Parathyroid adenoma (tissue), 2 donors: ENCODE measurements around the gene MCL1.
"Not testable (repeated sequence)": the region's sequence is repeated elsewhere in the genome, so short reads cannot be mapped to it uniquely, and the experiment has no call there.

Source experiments
- H2AFZ ChIP-seq: fragments of 300-600 bp; sonication (generic); one replicate; pipeline ENCODE4 v1.7.0; 2017; ENCODE audit warnings: antibody characterized with exemption, mild to moderate bottlenecking
- H3K27ac ChIP-seq: fragments of 300-600 bp; sonication (generic); one replicate; pipeline ENCODE4 v1.7.0; 2017
- H3K27me3 ChIP-seq: fragments of 300-600 bp; sonication (generic); one replicate; pipeline ENCODE4 v1.7.0; 2017; ENCODE audit warnings: low read length; ENCODE audit not compliant: control insufficient read depth, insufficient read depth
- H3K36me3 ChIP-seq: fragments of 300-600 bp; sonication (generic); one replicate; pipeline ENCODE4 v1.7.0; 2017; ENCODE audit warnings: low read length; ENCODE audit not compliant: control insufficient read depth, insufficient read depth
- H3K4me1 ChIP-seq: fragments of 300-600 bp; sonication (generic); one replicate; pipeline ENCODE4 v1.7.0; 2017; ENCODE audit warnings: control low read depth
- H3K4me2 ChIP-seq: fragments of 300-600 bp; sonication (generic); one replicate; pipeline ENCODE4 v1.7.0; 2017; ENCODE audit warnings: low read length
- H3K4me3 ChIP-seq: fragments of 300-600 bp; sonication (generic); one replicate; pipeline ENCODE4 v1.7.0; 2017; ENCODE audit warnings: low read depth, low read length
- H3K79me2 ChIP-seq: fragments of 300-600 bp; sonication (generic); one replicate; pipeline ENCODE4 v1.7.0; 2017; ENCODE audit warnings: control low read depth
- H3K9ac ChIP-seq: fragments of 300-600 bp; sonication (generic); one replicate; pipeline ENCODE4 v1.7.0; 2017; ENCODE audit warnings: mild to moderate bottlenecking
- H3K9me3 ChIP-seq: fragments of 300-600 bp; sonication (generic); one replicate; pipeline ENCODE4 v1.7.0; 2017; ENCODE audit warnings: low read length; ENCODE audit not compliant: control insufficient read depth
- TF ChIP-seq, protein P1 (sequence below): fragments of 300-600 bp; sonication (generic); IDR thresholded peaks from one replicate; pipeline ENCODE4 v1.7.0; 2017; ENCODE audit warnings: antibody characterized with exemption, mild to moderate bottlenecking
- donor health status: primary hyperparathyroidism.

The MCL1 gene

DNA sequence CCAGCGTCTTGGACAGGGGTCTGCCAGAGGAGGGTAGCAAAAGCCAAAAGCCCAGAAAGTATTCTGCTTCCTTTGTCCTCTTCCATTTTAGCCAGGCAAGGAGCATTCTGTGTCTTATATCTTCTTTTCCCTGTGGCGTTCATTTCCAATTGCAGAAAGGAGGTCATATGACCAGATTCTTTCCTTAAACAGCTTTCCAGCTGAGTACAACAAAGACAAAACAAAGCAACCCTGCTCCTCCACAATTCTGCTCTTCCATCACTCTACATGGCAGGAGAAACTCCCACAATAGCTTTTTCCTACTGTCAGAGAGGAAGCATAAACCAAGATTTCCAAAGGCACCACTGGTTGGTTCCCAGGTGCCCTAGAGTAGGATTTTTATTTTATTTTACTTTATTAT is 30.3 kb upstream of the MCL1 start:
- H3K27ac ChIP-seq = no peak overlapping the region

DNA sequence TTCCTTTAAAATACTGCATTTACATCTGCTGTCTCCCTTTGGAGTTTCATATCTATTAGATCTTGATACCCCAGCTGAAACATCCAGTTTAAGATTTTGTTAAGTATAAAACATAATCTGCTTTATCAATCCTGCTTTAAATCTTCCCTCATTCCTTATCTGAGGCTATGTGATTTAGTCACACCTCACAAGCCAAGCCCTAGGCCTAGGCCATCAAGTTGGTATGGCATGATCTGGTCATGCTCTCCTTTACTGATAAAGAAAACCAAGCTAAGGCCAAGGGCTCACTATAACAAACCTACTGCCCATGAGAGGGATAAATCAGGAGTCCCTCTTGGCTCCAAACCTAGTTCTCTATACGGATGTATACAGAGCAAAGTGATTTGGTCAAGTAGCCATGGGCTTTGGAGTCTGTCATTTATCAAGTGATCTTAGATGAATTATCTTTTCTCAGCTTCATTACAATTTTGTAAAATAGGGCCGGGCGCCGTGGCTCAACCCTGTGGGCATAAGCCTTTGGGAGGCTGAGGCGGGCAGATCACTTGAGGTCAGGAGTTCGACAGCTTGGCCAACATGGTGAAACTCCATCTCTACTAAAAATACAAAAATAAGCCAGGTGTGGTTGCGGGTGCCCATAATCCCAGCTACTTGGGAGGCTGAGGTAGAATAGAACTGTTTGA is 27.2 kb upstream of the MCL1 start:
- H3K27me3 ChIP-seq = no peaks in the 10 kb centered on the region
- no peaks in the 10 kb centered on the region for H3K9me3 ChIP-seq
- H3K4me3 ChIP-seq = no peak overlapping the region
- TF ChIP-seq, protein P1, sequence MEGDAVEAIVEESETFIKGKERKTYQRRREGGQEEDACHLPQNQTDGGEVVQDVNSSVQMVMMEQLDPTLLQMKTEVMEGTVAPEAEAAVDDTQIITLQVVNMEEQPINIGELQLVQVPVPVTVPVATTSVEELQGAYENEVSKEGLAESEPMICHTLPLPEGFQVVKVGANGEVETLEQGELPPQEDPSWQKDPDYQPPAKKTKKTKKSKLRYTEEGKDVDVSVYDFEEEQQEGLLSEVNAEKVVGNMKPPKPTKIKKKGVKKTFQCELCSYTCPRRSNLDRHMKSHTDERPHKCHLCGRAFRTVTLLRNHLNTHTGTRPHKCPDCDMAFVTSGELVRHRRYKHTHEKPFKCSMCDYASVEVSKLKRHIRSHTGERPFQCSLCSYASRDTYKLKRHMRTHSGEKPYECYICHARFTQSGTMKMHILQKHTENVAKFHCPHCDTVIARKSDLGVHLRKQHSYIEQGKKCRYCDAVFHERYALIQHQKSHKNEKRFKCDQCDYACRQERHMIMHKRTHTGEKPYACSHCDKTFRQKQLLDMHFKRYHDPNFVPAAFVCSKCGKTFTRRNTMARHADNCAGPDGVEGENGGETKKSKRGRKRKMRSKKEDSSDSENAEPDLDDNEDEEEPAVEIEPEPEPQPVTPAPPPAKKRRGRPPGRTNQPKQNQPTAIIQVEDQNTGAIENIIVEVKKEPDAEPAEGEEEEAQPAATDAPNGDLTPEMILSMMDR = no peak
- H3K9ac ChIP-seq = no peak overlapping the region
- H3K27ac ChIP-seq = no peak overlapping the region
- H3K4me1 ChIP-seq = no peaks in the 10 kb centered on the region
- no peaks in the 10 kb centered on the region for H3K36me3 ChIP-seq
- H3K4me2 ChIP-seq = no peak overlapping the region
- no peak overlapping the region for H2AFZ ChIP-seq
- H3K79me2 ChIP-seq = no peaks in the 10 kb centered on the region

More for the DNA sequence above, 30.3 kb upstream of the MCL1 start:
- peak overlapping the region; percentile 27 for H3K4me2 ChIP-seq
- H3K9me3 ChIP-seq = no peaks in the 10 kb centered on the region
- H3K79me2 ChIP-seq = no peaks in the 10 kb centered on the region
- no peaks in the 10 kb centered on the region for H3K4me1 ChIP-seq
- no peak overlapping the region for H2AFZ ChIP-seq
- no peaks in the 10 kb centered on the region for H3K36me3 ChIP-seq
- no peak overlapping the region for H3K9ac ChIP-seq
- no peaks in the 10 kb centered on the region for H3K27me3 ChIP-seq
- no peak overlapping the region for H3K4me3 ChIP-seq
- TF ChIP-seq, protein P1 = no peak

DNA sequence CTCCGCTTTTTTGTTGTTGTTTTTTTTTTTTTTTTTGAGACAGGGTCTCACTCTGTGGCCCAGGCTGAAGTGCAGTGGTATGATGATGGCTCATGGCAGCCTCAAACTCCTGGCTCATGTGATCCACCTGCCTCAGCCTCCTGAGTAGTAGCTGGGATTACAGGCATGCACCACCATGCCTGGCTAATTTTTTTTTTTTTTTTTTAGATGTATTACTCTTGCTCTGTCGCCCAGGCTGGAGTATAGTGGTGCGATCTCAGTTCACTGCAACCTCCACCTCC is 26.0 kb upstream of the MCL1 start:
- not testable (repeated sequence) for H3K4me1 ChIP-seq, H3K79me2 ChIP-seq, H2AFZ ChIP-seq, H3K27ac ChIP-seq, H3K27me3 ChIP-seq, H3K36me3 ChIP-seq, H3K4me3 ChIP-seq, H3K9me3 ChIP-seq, H3K4me2 ChIP-seq, H3K9ac ChIP-seq

DNA sequence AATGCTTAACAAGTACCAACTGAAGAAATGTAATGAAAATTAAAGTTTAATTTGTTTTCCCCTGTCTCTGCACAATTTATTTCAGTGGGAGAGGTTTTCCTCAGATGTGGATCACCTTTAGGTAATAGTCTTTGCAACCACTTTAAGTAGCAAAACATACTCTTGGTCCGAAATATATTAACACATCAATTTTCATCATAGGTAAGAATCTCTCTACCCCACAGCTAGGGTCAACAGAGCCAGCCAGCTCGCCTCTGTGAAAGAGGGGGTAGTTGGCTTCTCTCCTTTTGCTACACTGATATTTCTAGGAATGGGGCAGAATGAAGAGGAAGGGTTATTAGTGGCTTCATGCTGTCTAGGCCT is 24.8 kb upstream of the MCL1 start:
- Histone ChIP-seq H2AFZ (no peak overlapping the region), H3K27ac (peak overlapping the region; percentile 29), H3K4me3 (no peak overlapping the region), H3K4me2 (no peak overlapping the region), H3K4me1 (no peaks in the 10 kb centered on the region), H3K79me2 (no peaks in the 10 kb centered on the region), H3K36me3 (no peaks in the 10 kb centered on the region), H3K9me3 (no peaks in the 10 kb centered on the region), H3K9ac (no peak overlapping the region), H3K27me3 (no peaks in the 10 kb centered on the region)
- TF ChIP-seq, protein P1 = no peak

DNA sequence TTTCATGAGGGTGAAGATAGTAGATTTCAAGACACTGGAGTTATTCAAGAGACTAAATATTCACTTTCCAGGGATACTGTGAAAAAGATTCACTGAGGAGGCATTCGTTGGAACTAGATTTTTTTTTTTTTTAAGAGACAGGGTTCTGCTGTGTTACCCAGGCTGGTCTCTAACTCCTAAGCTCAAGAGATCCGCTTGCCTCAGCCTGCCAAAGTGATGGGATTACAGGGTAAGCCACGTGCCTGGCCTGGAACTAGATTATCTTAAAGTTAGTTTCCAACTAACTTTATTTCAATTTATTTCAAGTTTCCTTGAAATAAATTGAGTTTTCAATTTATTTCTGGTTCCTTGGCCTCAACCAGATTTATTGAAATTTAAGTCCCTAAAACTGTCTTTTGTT is 24.3 kb upstream of the MCL1 start:
- no peaks in the 10 kb centered on the region for H3K4me1 ChIP-seq
- TF ChIP-seq, protein P1 = no peak
- no peaks in the 10 kb centered on the region for H3K9me3 ChIP-seq
- no peak overlapping the region for H3K4me3 ChIP-seq
- H3K27me3 ChIP-seq = no peaks in the 10 kb centered on the region
- H3K36me3 ChIP-seq = no peaks in the 10 kb centered on the region
- H3K9ac ChIP-seq = no peak overlapping the region
- H3K4me2 ChIP-seq = no peak overlapping the region
- H3K27ac ChIP-seq = no peak overlapping the region
- H3K79me2 ChIP-seq = no peaks in the 10 kb centered on the region
- no peak overlapping the region for H2AFZ ChIP-seq

DNA sequence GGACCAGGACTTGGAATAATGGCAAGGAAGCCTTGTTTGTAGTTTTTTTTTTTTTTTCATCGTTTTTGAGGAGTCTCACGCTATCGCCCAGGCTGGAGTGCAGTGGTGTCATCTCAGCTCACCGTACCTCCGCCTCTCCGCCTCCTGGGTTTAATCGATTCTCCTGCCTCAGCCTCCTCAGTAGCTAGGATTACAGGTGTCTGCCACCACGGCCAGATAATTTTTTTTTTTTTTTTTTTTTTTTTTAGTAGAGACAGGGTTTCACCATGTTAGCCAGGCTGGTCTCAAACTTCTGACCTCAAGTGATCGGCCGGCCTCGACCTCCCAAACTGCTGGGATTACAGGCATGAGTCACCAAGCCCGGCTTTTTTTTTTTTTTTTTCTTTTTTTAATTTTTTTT is 23.0 kb upstream of the MCL1 start:
- not testable (repeated sequence) for H3K36me3 ChIP-seq, H3K4me3 ChIP-seq, H3K9me3 ChIP-seq, H3K27ac ChIP-seq, H3K4me2 ChIP-seq, H3K27me3 ChIP-seq, H3K9ac ChIP-seq, H2AFZ ChIP-seq, H3K4me1 ChIP-seq, H3K79me2 ChIP-seq
